ENCODE results near the gene SLC38A3.

SLC38A3 gene

DNA sequence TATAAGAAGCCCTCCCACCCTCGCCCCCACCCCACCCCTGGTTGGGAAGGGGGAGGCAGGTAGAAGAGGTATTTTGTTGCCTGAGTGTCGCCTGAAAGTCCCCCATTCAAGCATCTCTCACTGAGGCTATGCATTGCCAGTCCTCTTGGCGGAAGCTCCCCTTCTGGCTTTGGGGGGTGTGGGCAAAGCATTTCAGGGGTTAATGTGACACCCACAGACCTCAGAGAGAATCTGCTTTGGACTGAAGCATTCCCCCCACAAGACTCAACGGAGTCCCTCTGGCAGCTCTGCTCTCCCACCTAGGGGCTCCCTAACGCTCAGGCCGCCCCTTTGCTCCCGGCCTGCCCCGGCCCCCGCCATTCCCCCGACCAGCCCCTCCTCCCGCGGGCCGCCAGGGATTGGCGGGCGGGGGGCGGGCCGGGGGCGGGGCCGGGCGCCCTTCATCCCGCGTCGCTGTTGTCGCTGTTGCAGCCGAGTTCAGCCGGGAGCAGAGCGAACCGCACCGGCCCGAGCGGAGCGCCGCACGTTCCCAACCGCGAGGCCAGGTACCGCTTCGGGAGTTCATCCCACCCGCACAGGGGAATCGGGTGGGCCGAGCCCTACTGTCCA lies at the start of gene SLC38A3:
Gene SLC38A3 (plus strand): TSS at position 468 of the 609 bp plus-strand sequence. CDS start 8,929 bp downstream, outside the sequence.
- DNase-seq (ENCODE audit: low read depth): no peak

DNA sequence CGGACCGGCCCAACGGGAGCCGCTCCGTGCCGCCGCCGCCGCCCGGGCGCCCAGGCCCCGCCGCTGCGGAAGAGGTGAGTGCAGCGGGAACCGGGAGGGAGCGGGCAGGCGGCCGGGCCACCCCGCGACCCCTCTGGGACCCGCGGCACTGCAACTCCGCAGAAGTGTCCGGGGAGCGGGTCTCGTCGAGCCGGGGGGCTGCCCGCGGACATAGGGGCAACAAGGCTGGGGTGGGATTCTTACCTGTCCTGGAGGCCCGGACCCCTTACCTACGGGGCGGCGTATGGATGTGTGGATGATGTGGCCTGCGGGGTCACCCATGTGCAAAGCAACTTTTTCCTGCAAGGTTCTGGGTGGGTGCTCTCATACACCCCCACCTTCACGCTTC lies 49.6 kb upstream of the SLC38A3 start:
- no peak for DNase-seq (ENCODE audit: low read depth)

DNA sequence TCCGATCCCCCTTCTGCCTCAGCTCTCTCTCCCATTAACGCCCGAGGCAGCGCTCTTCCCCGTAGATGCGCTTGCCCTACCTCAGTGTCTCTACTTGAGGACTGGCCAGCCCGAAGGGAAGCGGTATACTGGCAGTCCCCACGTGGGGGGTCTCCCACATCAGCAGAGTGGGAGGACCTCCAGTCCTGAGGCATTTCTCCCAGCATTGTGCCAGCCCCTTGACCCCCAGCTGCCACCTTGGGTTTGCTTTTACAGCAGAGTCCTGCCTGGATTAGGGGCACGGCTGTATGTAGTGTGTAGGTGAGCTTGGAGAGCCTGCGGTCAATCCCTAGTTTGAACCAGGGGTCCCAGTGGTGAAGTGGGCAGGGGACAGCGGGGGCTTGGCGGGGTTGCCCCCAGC lies 49.2 kb upstream of the SLC38A3 start:
- DNase-seq (ENCODE audit: low read depth): no peak

DNA sequence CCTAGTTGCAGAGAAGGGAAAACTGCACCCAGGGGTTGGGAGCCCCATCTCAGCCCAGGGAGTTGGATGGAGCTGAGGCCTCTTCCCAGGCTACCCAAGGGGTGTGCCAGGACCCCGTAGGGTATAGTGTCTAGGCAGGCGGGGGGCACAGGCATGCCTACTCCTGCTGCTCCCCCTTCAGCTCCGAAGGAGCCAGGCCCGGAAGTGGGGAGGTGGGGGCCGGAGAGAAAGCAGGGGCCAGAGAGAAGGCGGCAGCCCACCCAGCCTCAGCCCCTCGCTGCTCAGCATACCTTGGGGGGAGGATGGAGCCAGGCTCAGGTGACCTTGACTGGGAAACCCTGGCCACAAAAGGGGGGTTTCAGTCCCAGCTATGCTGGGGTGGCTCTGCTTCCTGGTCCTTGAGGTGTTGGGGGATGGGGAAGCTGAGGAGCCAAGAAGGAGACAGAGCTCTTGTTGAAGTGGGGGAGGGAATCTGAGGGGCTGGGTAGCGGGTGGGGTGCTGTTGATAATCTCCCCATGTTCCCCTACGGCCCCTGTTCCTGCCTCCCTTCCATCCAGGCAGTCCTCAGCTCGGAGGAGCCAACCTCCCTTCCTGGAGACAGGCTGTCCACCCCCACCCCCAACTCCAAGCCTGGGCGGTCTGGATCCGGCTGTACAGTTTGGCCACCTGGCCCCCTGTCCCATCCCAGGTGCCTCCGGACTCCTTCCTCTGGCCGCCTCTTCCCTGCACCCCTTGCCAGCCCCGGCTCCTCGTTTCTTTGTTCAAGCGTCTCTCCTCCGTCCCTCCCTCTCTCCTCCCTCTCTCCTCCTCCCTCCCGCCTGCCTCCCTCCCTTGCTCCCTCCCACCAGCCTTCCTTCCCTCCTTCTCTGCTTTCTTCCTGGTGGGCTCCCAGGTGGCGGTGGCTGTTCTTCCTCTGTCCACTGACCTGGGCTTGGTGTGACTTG lies 48.2 kb upstream of the SLC38A3 start:
- peak; percentile 53 for DNase-seq (ENCODE audit: low read depth)

DNA sequence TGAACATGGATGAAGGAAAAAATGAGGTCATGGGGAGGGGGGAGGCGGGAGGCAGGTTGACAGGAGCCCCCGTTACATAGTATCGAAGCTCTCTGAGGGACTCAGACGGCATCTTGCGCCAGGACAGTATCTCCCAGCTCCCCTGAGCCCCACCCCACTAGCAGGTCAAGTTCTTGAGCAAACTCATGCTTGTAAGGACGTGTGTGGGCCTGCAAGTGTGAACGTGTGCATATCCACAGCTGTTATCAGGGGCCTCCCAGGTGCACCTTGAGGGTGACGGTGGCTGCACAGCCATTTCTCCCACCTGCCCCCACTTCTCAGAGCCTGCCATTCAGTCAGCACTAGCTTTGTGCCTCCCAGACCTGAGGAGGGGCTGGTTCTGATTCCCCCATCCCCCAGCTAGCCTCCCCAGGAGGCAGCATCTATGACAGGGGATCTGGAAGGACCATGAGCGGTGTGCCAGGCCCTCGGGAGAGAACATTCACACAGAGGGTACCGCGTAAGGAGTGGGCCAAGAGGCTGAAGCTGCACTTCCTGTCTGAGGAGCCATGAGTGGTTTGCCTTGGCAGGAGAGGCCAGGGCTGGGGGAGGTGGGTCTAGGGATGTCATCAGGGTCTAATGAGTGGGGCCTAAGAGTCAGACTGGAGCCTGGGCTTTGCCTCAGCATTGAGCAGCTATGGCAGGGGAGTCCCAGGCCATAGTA lies 47.1 kb upstream of the SLC38A3 start:
- peak; percentile 56 for DNase-seq (ENCODE audit: low read depth)

DNA sequence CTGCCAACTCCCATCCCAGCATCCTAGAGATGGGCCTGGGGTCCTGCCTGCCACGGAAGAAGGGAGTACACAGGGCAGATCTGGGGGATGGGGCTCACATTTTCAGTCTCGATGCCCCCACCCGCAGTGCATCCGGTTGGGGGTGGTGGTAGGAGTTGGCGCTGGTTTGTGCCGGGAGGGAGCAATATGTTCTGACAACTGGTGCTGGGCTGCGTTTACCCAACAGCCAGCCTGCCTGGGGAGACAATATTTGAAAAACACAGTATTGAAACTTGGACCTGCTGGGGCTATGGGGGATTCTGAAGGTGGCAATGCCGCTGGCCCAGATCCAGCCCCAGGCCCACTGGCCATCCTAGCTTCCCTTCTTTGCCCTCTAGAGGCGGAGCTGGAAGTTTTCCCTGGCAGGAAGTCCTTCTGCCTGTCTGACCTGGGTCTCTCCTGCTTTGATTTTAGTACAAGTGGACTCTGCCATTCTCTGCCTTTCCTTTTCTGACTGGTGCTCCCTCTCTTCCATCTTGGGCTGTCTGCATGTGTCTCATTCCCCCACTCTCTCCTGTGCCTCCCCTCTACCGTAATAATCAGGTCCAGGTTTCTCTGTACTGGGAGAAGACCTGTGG lies 46.4 kb upstream of the SLC38A3 start:
- DNase-seq (ENCODE audit: low read depth): no peak

DNA sequence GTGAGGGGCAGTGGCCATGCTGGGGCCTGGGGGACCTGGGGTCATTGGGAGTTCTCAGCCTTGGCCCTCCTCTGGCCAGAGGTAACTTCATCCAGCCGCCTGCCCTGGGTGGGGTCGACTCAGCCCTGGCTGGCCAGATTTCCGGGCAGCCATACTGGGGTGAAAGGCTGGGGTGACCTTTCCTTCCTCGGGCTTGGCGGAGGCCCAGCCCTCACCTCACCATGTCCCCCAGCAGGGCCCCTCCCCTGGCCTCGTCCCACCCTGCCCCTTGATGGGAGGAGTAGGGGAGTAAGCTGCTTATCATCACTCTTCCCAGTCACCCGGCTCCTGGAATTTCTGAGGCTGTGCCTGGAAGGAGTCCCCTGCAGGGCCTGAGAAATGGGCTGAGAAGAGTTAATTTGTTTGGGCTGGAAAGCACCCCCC lies 44.5 kb upstream of the SLC38A3 start:
- no peak for DNase-seq (ENCODE audit: low read depth)

DNA sequence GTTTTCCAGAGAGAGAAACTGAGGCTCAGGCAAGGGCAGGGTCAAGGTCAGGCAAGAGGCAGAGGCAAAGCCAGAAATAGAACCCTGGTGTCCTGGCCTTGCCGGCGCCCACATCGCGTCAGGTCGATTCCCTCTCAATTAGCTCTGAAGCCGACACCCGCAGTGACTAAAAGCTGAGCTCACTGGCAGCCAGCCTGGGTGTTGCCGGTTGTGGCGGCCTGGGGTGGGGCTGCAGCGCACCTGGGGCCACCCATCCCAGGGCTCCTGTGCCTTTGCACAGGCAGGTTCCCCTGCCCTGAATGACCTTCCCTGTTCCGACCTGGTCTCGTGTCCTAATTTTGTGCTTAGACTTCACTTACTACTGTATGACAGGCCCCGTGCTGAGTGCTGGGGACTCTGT lies 43.8 kb upstream of the SLC38A3 start:
- no peak for DNase-seq (ENCODE audit: low read depth)

DNA sequence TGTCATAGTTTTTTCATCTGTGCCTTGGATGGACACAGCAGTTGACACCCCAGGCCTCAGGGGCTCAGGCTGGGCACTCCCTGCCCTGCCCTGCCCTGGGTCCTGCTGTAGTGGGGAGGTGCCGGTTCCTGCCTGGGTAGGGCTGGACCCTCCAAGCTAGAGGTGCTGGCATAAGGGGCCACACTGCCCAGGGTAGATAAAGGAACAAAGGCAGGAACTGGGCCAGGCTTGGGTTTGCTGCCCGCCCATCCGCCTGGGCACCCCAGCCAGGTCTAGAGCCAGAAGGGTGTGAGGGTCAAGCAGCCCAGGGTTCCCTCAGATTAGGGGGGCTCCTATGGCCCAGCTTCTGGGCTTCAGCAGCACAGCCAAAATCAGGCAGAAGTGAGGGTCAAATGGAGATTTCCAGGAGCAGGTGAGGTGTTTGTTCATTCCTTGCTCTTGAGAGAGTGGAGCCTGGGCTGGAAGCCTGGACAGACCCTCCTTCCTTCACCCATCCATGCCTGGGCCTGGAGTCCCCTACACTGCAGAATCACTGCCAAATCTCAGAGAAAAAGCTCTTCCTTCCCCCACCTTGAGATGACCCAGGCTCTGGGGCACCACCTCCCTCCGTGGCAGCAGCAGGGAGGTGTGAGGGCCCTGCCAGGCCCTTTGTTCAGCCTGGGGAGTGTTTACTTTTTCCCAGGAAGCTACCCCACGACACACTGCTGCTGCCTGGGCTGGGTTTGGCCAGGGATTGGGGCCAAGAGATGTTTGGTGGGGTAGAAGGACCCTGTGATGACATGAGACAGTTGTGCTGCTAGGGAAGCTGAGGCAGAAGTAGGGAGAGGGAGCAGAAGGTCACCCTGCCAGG lies 42.8 kb upstream of the SLC38A3 start:
- DNase-seq (ENCODE audit: low read depth): no peak

DNA sequence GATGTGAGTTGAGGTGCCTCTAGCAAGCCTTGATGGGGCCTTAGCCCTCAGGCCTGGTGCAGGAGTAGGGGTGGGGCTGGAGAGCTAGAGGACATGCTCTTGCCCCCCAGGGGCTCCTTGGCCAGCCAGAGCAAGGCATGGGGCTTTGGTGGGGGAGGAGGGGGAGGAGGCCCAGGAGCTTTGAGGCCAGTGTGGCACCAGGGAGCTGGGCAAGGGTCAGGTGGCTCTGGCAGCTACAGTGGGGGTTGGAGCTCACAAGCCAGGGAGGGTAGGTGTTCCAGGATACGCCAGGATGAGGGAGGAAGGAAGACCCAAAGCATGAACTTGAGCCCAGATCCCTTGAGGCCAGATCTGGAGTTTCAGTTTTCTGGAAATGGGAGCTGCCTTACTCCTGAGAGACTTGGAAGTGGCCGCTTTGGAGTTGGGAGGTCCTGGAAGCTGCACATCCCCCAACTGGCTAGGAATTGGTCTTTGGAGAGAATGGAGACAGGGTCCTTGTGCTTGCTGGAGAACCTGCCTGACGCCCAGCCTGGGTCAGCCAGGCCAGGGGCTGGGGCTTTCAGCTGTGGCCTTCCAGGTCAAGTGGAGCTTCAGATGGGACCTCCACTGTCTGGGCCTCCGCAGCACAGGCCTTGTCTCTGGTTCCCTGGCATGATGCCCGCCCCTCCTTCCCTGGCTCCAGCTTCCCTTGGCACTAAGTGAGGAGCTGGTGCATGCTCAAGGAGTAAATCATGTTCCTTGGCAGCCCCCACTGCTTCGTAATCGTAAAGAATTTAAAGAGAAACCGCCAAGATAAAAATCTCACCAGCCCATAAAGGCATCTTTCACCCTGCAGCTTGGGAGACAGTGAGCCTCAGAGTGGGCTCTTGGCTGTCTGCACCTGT lies 41.3 kb upstream of the SLC38A3 start:
- DNase-seq (ENCODE audit: low read depth): peak; percentile 98

DNA sequence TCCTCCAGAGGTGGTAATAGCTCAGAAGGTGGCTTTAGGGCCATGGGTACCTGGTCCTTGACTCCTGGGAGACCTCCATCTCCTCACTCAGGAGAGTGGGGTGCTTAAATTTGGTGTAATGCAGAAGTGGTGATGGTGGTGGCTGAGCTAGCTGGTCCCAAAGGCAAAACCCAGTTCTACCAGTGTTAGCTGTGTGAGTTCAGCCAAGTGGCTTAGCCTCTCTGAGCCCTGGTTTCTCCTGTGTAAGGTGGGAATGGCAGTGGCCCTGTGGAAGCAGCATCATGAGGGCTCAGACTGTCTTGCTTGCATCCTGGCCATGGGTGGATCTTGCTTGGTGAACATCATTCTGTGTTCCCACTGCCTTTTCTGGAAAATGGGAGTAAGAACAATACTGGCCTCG lies 40.6 kb upstream of the SLC38A3 start:
- no peak for DNase-seq (ENCODE audit: low read depth)

DNA sequence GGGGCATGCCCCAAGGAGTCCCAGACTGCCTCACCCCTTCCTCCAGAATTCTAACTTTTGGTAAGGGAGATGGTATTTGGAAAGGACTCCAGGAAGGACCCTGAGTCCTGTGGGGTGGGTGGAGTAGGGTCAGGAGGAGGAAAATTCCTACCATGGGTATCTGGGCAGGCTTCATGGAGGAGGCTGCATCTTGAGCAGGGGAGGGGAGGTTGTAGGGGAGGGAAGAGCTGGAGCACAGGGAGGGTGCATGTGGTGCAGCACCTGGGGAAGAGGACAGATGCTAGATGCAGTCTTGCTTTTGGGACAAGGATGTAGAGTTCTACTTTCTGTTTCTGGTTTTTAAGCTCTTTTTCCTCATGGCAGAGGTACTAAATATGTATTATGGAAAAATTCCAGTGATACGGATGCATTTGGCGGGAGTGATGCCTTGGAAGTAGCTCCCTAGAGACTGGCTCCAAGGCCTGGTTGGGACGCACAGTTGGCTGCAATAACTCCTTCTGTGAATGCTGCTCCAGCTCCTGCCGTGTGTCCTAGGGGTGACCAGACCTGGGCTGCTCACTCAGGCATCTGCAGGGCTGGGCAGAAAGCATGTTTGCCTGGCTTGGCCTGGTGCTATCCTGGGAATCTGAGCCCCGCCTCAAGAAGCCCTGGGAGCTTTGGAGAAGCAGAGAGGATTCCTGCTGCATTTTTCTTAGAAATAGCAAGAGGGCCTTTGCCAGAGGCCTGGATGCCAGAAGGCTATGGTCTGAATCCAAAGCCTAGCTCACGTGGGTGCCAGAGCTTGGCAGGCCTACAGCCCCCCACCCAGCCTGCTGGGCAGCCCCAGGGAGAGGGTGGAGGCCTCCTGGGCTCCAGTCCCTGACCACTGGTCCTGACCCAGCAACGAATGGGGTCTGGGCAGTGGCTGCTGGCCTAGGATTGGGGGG lies 39.8 kb upstream of the SLC38A3 start:
- peak; percentile 92 for DNase-seq (ENCODE audit: low read depth)

DNA sequence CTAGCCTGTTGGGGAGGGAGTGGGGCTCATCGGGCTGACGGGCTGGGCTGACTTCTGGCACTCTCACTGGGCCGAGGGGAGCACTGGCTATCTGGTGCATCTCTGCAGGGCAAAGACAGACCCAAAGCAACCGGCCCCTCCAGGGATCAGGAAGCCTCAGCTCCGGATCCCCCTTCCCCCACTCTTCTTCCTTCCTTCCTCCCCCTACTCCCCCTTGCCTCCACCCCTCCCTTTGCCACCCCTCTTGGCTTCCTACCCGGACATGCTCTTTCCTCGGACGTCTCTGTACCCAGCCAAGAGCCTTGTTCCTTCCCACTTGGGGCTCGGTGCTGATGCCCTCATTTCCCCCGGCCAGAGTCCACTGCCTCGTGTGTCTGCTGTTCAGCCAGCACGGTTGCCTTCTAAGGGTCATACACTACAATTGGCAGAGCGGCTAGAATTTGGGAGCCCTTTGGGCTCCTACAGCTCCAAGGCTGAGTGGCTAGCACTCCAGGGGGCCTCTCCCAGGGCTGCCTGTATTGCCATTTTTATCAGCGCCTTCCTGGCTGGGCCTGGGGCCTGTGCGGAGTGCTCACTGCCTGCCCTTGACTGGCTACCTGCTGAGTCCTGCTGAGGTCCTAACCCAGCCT lies 39.0 kb upstream of the SLC38A3 start:
- DNase-seq (ENCODE audit: low read depth): peak; percentile 42

DNA sequence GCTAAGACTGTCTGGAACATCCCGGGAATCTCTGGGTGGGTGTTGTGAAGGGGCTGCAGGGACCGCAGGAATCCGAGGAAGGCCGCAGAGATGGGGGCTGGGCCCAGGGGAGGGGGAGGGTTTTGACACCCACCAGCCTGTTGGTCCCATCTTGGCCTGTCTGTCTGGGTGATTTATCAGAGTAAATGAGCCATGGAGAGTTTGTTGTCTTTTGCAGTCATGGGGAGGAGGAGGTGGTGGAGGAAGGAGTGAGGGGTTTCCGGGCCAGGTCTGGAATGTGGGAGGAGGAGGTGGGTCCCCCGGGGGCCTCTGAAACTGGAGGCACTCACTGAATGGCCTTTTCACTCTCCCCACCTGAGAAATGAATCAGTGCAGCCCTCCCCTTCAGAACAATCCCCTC lies 38.5 kb upstream of the SLC38A3 start:
- DNase-seq (ENCODE audit: low read depth): no peak

DNA sequence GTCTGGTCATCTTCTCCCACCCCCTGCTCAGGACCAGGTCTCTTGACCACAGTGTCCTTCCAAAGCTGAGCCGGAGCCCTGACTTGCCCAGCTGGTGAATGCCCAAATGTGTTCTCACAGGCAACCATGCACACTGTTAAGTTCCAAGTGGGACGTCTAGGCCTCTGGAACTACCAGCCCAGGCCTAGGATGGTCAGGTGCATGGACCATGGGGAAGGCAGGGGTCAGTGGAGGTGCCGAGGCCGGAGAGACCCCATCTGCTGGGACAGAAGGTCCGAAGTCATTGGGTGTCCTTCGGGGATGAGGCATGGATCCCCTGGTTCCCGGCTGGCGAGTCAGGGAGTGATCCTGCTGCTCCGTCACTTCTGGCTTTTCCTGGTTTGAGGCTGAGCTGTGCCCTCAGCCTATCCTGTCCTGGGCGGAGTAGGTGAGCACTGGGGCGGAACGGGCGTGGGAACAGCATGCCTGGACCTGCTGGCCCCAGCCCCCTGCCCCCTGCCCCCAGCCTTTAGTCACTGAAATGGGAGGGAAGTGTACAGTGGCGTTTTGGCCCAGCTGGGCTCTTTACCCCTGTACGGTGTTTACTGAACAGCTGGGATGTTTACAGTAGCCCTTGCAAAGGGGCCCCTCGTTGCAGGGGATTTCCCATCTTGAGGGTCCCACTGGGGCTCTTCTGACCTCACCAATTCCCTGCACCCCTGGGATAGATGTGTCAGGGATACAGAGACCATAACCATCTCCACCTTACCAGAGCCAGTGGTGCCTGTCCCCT lies 37.8 kb upstream of the SLC38A3 start:
- DNase-seq (ENCODE audit: low read depth): no peak

DNA sequence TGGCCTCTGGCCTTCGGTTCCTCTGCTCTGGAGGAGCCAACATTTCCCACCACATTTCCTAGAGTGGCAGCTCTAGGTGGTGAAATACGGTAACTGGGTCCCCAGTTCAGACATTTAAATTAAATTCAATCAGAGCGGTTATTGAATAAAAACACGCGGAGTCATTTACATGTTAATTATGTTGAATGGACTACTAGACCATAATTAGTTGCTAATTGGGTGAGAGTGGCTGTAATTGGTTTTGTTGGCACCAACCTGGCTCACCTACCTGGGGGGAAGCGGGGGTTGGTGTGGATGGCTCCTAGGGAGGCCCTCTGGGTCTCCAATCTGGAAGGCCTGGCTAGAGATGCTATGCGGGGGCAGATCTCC lies 37.2 kb upstream of the SLC38A3 start:
- DNase-seq (ENCODE audit: low read depth): no peak

DNA sequence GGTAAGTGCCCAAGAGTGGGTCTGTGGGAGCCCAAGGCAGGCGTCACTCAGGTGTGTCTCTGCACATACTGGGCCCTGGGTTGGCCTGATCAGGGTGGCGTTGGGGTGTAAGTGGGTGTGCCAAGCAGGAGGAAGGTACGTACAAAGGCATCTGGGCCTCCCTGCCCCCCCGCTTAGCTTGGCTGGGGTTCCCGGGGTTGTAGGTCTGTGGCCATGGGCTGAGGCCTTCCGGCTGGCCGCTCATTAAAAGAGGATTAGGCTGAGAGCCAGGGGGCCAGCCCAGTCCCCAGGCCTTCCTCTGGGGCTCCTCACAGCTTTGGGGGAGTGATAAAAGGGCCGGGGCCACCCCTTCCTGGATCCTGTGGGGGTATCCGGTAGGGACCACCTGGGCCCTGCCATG lies 36.7 kb upstream of the SLC38A3 start:
- DNase-seq (ENCODE audit: low read depth): no peak

DNA sequence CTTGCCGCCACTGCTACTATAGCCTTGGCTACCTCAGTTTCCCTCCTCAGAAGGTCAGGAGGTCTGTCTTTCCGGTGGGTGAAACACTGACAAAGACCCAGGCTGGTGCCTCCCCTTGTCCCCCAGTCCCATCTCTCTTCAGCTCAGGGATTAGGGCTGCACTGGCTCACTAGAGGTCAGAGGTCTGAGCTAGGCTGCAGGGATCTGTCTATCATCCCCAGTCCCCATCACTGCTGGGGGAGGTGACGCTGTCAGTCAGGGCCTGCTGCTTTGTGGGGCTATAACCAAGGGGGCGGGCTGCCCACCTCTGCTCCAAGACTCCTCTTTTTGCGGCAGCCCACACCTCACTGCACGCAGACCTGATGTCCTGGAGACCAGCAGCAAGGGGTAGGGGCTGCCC lies 36.3 kb upstream of the SLC38A3 start:
- DNase-seq (ENCODE audit: low read depth): no peak
